ENCODE results near the gene CDC27.
"Not testable (repeated sequence)": the region's sequence is repeated elsewhere in the genome, so short reads cannot be mapped to it uniquely, and the experiment has no call there.

The CDC27 gene

GRCh38 chr17:47120521-47121095 lies 68.5 kb downstream of the CDC27 start:
- no peak for DNase-seq

- DNase-seq, result no peak
These were observed 69.2 kb downstream of the CDC27 start for GRCh38 chr17:47119746-47120520.

DNA sequence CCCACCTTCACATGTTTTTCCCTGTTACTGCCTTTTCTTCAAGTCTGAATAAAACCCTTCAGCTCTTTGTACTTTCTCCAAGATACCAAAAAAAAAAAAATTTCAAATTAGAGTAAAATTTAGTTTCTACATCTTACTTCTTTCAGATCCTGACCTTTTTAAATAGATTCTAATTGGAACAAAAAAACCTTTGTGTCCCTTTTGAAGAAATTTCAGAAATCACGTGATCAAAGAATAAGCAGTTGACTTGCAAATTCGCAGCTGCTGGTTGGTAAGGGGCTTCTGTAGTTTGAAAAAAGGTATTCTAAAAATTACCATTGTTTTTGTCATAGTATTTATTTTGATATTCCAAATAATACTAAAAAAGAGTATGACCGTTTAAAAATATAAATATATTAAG lies 71.7 kb downstream of the CDC27 start:
- DNase-seq, result no peak

- no peak for DNase-seq
These were observed 83.0 kb downstream of the CDC27 start for GRCh38 chr17:47106130-47106529.

- DNase-seq, result not testable (repeated sequence)
These were observed 83.8 kb downstream of the CDC27 start for GRCh38 chr17:47105246-47105645.

DNA sequence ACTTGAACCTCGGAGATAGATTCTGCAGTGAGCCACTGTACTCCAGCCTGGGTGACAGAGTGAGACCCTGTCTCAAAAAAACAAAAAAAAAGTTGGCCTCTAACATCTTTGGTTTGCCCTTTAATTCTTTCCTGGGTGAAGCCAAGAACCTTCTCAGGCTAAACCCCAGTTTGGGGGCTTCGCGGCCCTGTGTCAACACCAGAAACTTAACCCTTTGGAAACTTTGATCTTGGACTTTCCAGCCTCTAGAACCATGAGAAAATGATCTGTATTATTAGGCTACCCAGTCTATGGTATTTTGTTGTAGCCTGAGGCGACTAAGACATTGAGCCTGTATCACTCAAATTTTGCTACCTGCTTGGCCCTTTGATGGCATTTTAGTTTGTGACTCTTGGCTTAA lies 86.2 kb downstream of the CDC27 start:
- no peak for DNase-seq

DNA sequence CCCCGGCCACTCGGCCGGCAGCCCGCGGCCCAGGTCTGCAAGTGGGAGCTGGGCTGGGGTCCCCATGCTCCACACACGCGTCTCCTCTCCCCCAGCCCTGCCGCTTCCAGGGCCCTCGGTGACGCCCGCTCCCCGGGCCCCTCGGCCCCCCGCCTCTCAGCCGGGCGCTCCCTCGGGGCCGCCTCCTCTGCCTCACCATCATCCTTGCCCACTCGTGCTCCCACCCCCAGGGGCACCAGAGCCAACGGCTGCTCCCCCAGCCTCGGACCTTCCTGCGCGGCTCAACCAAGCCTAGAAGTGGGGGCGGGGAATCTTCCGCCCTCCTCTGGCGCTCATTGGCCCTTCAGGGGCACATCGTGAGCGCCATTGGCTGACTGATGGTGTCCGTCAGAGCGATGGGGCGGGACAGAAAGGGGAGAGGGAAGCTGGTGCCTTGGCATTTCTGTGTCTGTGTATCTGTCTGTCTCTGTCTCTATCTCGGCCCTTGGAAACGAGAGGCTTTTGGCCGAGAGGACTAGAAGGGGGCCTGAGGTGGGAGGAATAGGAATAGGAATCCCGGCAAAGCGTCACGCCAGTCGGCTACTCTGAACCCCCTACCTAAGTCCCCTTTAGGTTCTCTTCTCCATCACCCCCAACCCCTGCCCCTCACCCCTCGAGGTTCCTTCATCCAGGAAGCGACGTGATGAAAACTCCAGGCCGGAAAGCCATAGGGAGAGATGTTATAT lies 88.9 kb downstream of the CDC27 start:
- DNase-seq, result peak; percentile 96 to 99

DNA sequence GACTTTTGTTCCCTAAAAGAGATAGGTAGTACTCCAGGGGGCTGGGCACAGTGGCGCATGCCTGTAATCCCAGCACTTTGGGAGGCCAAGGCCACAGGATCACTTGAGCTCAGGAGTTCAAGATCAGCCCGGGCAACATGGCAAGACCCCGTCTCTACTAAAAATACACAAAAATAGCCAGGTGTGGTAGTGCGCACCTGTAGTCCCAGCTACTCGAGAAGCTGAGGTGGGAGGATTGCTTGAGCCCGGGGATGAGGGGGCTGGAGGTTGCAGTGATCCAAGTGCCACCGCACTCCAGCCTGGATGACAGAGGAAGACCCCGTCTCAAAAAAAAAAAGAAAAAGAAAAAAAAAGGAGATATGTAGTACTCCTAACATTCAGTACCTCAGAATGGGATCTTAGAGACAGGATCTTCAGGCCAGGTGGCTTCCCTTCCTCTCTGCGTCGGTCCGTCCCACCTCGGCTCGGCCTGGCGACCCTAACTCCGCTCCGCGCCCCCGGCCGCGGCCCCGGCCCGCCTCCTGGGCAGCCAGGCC lies 89.6 kb downstream of the CDC27 start:
- peak; percentile 25 to 27 for DNase-seq

GRCh38 chr17:47096343-47096742 lies 92.8 kb downstream of the CDC27 start:
- DNase-seq, result no peak

GRCh38 chr17:47095268-47095667 lies 93.8 kb downstream of the CDC27 start:
- DNase-seq, result no peak

DNA sequence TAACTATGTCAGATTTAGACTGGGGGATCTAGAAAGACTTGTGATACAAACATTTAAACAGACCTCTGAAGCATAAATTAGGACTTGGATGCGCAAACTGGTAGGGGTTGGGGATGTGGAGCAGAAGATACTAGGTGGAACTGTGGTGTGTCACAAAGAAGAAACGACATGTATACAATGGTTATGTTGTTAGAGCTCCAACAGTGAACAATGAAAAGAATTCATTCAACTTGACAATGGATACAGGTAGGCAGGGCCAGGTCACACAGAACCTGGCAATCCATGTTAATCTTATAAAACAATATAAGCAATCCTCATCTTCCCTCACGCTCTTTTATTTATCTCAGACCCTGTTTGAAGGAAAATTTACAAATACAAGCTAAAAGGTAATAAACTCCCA lies 102.0 kb downstream of the CDC27 start:
- DNase-seq, result no peak

DNA sequence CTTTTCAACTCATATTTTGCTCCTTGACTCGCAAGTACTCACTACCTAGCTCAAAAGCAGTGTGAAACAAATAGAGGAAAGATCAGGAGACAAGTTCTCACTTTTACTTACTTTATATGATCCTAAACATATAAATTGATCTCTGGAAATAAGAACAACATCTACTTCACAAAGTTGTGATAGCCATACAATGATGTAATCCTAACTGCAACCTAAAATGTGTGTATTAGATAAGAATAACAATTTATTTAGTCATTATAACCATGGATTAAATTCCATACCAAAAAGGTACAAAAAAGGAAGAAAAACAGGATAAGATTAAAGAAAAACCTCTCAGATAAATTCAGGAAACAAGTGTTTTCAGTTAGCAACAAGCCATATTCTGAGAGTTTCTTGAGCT lies 103.4 kb downstream of the CDC27 start:
- no peak for DNase-seq

- no peak for DNase-seq
These were observed 110.3 kb downstream of the CDC27 start for GRCh38 chr17:47078801-47079200.

- no peak for DNase-seq
These were observed 111.5 kb downstream of the CDC27 start for GRCh38 chr17:47077576-47077975.

GRCh38 chr17:47076171-47076570 lies 112.9 kb downstream of the CDC27 start:
- DNase-seq, result no peak

- not testable (repeated sequence) for DNase-seq
These were observed 114.7 kb downstream of the CDC27 start for GRCh38 chr17:47074361-47074760.

DNA sequence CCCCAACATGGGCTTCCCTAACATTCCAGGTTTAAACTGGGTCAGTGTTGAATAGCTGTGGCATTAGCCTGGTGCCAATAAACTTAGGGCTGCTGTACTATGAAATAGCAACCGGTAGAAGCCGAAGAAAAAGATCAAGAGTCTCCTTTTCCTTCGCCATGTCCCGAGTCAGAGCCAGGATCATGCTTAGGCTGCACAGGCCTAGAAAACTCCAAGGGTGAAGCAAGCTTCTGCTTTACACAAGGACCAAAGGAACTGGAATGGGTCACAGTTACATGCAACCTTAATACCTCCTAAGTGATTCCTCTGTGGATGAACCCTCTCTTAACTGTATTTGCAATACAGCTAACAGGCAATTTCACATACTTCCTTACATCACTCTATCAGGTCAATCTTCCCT lies 115.5 kb downstream of the CDC27 start:
- not testable (repeated sequence) for DNase-seq

DNA sequence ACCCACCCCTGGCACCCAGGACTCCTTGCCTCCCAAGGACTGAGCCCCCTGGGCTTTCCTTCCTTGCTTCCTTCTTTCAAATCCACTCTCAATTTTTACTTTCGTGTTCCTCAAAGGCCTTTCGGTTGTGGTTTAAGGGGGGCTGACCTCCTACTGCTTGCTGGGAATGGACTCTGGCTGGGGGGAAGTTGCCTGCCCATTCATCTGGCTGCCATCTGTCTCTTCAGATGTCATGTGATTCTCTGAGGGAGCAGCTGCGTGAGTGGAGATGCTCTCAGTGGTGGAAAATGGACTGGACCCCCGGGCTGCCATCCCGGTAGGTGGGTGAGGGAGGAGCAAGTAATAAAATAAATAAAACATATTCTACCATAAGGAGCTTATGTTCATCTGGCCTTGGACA lies 116.2 kb downstream of the CDC27 start:
- no peak for DNase-seq

DNA sequence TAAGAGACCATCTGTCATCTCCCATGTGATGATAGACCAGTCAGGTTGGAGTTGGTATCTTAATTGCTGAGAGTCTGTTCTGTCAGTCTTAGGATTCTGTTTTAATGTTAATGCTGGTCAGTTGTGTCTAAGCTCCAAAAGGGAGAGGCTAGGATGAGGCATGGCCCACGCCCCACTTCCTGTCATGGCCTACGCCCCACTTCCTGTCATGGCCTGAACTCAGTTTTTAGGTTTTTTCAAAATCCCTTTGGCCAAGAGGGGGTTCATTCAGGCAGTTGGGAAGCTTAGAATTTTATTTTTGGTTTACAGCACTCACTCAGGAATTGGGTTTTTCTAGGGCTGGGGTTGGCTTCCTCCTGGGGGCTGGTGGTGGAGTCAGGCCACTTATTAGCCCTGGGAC lies 117.9 kb downstream of the CDC27 start:
- not testable (repeated sequence) for DNase-seq

DNA sequence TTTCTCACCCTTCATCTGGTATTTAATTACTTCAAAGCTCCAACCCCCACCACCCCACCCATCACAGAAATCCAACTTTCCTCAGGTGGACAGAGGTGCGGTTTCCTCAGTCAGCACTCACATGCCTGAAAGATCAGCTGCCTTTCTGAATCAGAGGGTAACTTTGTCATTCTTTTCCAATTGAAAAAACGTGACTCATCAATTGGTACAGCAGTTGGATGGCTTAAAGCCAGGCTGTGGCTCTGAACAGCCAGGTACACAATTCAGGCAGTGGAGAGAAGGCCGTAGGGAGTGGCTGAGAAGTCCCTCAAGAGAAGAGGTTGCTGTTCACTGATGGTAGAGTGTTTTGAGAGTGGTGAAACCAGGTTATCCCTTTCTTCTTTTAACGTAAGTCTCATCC lies 118.8 kb downstream of the CDC27 start:
- DNase-seq, result not testable (repeated sequence)

Measured in activated T-cell treated with anti-CD3 and anti-CD28 coated beads, Interleukin-2, amount 50 U/mL, for 48 hours (primary cell).